Subcutaneous abdominal adipose tissue (tissue), 5 donors: ENCODE data around the gene WASHC3.
"Not testable (repeated sequence)": the region's sequence is repeated elsewhere in the genome, so short reads cannot be mapped to it uniquely, and the experiment has no call there.

ENCODE experiments used
- H3K27ac ChIP-seq: one replicate; pipeline ENCODE4 v1.7.0; 2013; ENCODE audit warnings: low read depth, mild to moderate bottlenecking, inconsistent platforms, low read length, moderate library complexity
- H3K27me3 ChIP-seq, 5 donors: one replicate each; pipeline ENCODE4 v1.7.0; 2013; ENCODE audit warnings: low read length in 5 of 5, inconsistent platforms in 1 of 5; ENCODE audit not compliant: control insufficient read depth in 5 of 5, insufficient read depth in 4 of 5
- H3K36me3 ChIP-seq, 5 donors: one replicate each; pipeline ENCODE4 v1.7.0; 2013; ENCODE audit warnings: low read length in 5 of 5; ENCODE audit not compliant: control insufficient read depth in 5 of 5, insufficient read depth in 5 of 5
- H3K4me1 ChIP-seq, 5 donors: one replicate each; pipeline ENCODE4 v1.7.0; 2013; ENCODE audit warnings: low read length in 5 of 5, mild to moderate bottlenecking in 3 of 5, moderate library complexity in 1 of 5; ENCODE audit not compliant: control insufficient read depth in 5 of 5, insufficient read depth in 5 of 5
- H3K4me3 ChIP-seq, 5 donors: one replicate each; pipeline ENCODE4 v1.7.0; 2013; ENCODE audit warnings: low read length in 5 of 5, low read depth in 1 of 5
- H3K9ac ChIP-seq, 5 donors: one replicate each; pipeline ENCODE4 v1.7.0; 2013; ENCODE audit warnings: low read length in 5 of 5, mild to moderate bottlenecking in 4 of 5, moderate library complexity in 3 of 5
- H3K9me3 ChIP-seq, 5 donors: one replicate each; pipeline ENCODE4 v1.7.0; 2013; ENCODE audit warnings: low read length in 5 of 5; ENCODE audit not compliant: control insufficient read depth in 5 of 5
- donor health status: healthy.
- donor health status: healthy.
- donor health status: healthy.
- donor health status: healthy.
- donor health status: healthy.

Gene WASHC3, protein sequence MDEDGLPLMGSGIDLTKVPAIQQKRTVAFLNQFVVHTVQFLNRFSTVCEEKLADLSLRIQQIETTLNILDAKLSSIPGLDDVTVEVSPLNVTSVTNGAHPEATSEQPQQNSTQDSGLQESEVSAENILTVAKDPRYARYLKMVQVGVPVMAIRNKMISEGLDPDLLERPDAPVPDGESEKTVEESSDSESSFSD

DNA sequence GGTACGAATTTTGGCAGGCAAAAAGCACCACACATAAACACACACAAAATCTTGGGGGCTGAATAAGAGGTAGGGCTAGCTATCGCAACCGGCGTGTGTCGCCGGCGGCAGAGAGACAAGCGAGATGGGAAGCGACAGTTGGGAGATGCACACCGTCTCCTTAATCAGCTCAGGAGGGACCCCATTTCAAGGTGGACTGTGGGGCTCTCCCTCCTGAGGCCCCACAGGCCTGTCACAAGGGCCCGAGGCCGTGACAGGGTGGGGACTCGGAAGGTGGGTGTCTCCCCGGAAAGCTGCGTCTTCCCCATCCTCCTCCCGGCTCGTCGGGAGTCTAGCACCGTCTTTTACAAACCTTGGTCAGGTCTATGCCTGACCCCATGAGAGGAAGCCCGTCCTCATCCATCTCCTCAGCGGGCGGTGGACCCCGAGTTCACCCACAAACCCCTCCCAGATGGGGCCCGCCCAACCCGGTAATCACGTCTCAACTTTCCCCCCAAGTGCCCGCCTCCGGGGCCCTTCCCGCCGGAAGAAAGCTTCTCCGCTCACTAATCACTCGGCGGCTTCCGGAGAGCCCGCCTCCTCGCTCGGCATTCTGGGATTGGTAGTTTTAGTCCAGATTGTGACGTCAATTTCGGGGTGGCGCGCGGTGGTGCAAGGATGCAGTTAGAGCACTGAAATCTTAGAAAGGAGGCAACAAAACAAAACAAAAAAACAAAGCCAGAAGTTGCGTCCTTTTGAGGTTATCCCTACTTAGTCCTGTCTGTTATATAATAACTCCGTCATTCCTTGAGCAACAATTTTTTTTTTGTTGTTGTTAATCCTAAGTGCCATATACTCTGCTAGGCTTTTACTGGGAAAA lies at the start of gene WASHC3:
WASHC3 (minus strand) TSS at position 432 of the 859 bp plus-strand sequence; CDS start at position 403, 29 bp downstream.
- H3K4me3 ChIP-seq, result peak within 1 kb of the TSS; percentile 89 to 99 (median 98)

DNA sequence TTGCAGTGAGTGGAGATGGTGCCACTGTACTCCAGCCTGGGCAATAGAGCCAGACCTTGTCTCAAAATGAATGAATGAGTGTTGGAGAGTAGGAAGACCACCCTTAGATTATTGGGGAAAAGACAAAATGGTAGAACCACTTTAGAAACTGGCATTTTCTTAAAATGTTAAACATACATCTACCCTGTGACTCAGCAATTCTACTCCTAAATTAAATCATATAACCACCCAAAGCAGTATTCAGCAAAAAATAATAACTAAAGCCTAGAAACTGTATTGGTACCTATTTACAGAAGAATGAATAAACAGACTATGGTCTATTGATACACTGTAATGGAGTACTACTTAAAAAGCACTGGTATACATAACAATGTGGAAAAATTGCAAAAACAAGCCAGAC lies 49.0 kb upstream of the WASHC3 start:
- Histone ChIP-seq H3K4me3 (no peak overlapping the region), H3K9me3 (no peaks in the 10 kb centered on the region), H3K9ac (no peak overlapping the region), H3K36me3 (peaks cover 29 to 54% (median 42%) of the 10 kb centered on the region in 5 donors), H3K4me1 (no peaks in the 10 kb centered on the region), H3K27ac (no peak overlapping the region), H3K27me3 (no peaks in the 10 kb centered on the region)

More for the DNA sequence above, at the start of gene WASHC3:
- H3K27me3 ChIP-seq, result no peaks in the 10 kb centered on the region
- H3K4me1 ChIP-seq, result peaks cover 0 to 13% (median 10%) of the 10 kb centered on the region in 5 donors
- peaks cover 0 to 8% (median 5%) of the 10 kb centered on the region in 5 donors for H3K36me3 ChIP-seq
- H3K9ac ChIP-seq, result peak within 1 kb of the TSS; percentile 85 to 96 (median 93)
- no peaks in the 10 kb centered on the region for H3K9me3 ChIP-seq
- H3K27ac ChIP-seq, result peak within 1 kb of the TSS; percentile 88

DNA sequence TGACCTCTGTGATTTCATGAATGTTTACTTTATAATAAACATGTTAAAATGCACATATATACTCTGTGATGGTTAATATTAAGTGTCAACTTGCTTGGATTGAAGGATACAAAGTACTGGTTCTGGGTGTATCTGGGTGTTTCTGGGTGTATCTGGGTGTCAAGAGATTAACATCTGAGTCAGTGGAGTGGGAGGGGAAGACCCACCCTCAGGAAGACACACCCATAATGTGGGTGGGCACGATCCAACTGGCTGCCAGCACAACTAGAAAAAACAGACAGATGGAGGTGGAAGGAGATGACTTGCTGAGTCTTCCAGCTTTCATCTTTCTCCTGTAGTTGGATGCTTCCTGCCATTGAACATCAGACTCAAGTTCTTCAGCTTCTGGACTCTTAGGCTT lies 46.2 kb upstream of the WASHC3 start:
- no peaks in the 10 kb centered on the region for H3K9me3 ChIP-seq
- no peak overlapping the region for H3K27ac ChIP-seq
- peaks cover 28 to 57% (median 40%) of the 10 kb centered on the region in 5 donors for H3K36me3 ChIP-seq
- H3K4me3 ChIP-seq, result no peak overlapping the region
- no peaks in the 10 kb centered on the region for H3K27me3 ChIP-seq
- H3K4me1 ChIP-seq, result no peaks in the 10 kb centered on the region
- H3K9ac ChIP-seq, result peak overlapping the region in 1 of 5 donors; percentile 11

DNA sequence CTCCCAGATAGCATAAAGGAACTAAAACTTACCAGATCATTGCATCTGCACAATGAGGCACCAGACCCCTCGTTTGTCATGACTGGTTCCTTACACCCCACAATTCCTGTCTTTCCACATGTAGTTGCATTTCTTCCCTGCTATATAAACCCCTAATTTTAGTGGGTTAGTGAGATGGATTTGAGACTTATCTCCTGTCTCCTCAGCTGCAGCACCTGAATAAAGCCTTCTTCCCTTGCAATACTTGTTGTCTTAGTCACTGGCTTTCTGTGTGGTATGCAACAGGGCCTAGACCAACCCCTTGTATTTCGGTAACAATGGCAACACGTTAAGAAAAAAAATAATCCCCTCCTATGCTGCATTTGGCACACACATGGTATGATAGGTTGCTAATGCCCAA lies 45.1 kb upstream of the WASHC3 start:
- H3K9ac ChIP-seq, result no peak overlapping the region

DNA sequence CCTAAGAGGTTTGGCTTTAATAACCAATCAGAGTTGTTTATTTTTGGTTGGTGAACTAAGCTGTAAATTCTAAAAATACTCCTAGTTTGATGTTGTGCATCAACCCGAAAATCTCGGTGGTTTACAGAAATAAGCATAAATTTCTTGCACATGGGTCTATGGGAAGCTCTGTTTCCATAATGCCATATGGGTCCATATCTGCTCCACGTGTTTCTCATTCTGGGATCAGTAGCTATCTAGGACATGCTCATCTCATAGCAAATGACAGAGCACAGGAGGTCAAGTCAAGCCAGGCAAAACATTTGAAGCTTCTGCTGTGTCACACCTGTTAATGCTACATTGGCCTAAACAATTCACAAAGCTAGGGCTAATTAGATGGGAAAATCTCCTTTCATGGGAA lies 35.1 kb upstream of the WASHC3 start:
- no peaks in the 10 kb centered on the region for H3K4me1 ChIP-seq
- no peak overlapping the region for H3K27ac ChIP-seq
- no peak overlapping the region for H3K4me3 ChIP-seq
- H3K9ac ChIP-seq, result peak overlapping the region in 1 of 5 donors; percentile 24
- peaks cover 18 to 22% (median 22%) of the 10 kb centered on the region in 5 donors for H3K36me3 ChIP-seq
- no peaks in the 10 kb centered on the region for H3K9me3 ChIP-seq
- H3K27me3 ChIP-seq, result no peaks in the 10 kb centered on the region

More for the DNA sequence above, 45.1 kb upstream of the WASHC3 start:
- Histone ChIP-seq H3K9me3 (no peaks in the 10 kb centered on the region), H3K27ac (no peak overlapping the region), H3K27me3 (no peaks in the 10 kb centered on the region), H3K4me3 (no peak overlapping the region), H3K36me3 (peaks cover 28 to 56% (median 40%) of the 10 kb centered on the region in 5 donors), H3K4me1 (no peaks in the 10 kb centered on the region)

DNA sequence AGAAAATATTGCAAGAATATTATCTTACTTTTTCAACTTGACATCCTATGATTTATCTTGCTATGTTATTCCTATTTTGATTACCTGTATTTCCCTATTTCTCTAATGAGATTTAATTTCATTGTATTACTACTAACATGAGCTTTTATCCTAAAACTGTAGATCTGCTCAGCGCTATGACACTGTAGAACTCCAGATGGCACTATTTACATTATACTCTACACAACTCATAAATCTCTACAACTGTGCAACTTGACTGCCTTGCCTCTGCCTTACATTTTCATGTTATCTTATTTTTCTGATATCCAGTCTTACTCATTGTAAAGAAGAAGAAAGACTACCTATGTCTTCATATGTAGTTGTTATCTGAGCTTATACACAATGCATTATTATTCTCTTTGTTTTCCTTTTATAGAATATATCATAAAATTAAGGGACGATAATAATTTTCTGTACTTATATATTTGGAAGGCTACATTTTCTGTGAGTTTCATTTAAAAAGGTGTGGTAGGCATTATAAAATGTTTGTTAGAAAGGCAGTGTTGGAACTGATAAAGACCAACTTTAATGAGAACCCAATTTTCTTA lies 34.0 kb upstream of the WASHC3 start:
- Histone ChIP-seq H3K27ac (no peak overlapping the region), H3K36me3 (peaks cover 18 to 22% (median 22%) of the 10 kb centered on the region in 5 donors), H3K27me3 (no peaks in the 10 kb centered on the region)

DNA sequence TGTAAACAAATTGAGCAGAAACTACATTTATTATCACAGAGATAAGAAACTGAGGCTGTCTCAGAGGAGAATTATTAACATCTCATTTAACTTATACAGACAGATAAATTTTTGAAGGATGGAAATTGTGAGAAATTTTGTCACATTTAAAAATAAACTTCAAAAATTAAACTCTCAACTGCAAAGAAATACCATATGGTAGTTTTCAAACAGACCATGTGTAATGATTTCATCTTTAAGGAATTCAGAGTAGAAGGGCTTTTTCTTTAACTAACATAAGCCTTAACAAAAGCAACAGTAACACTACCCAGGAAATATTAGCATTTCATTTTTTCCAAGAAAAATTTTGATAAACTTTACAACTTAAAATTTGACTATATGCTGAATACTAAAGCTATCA lies 31.5 kb upstream of the WASHC3 start:
- no peak overlapping the region for H3K9ac ChIP-seq
- no peaks in the 10 kb centered on the region for H3K9me3 ChIP-seq
- H3K27ac ChIP-seq, result no peak overlapping the region
- H3K4me3 ChIP-seq, result no peak overlapping the region
- H3K36me3 ChIP-seq, result peaks cover 8 to 13% (median 8%) of the 10 kb centered on the region in 5 donors
- no peaks in the 10 kb centered on the region for H3K27me3 ChIP-seq
- no peaks in the 10 kb centered on the region for H3K4me1 ChIP-seq

More for the DNA sequence above, 34.0 kb upstream of the WASHC3 start:
- H3K9ac ChIP-seq, result no peak overlapping the region
- no peaks in the 10 kb centered on the region for H3K9me3 ChIP-seq
- H3K4me3 ChIP-seq, result no peak overlapping the region
- H3K4me1 ChIP-seq, result no peaks in the 10 kb centered on the region

DNA sequence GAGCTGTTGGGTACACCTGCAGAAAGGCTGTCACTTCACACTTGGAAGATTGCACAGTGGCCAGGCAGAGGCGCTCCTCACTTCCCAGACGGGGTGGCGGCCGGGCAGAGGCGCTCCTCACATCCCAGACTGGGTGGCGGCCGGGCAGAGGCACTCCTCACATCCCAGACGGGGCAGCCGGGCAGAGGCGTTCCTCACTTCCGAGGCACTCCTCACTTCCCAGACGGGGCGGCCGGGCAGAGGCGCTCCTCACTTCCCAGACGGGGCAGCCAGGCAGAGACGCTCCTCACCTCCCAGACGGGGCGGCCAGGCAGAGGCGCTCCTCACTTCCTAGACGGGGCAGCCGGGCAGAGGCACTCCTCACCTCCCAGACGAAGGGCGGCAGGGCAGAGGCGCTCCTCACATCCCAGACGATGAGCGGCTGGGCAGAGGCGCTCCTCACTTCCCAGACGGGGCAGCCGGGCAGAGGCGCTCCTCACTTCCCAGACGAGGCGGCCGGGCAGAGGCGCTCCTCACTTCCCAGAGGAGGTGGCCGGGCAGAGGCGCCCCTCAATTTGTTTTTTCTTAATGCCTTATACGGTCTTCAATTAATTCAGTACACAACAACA lies 27.5 kb upstream of the WASHC3 start:
- H3K27ac ChIP-seq, H3K4me1 ChIP-seq, H3K4me3 ChIP-seq, H3K9me3 ChIP-seq, H3K9ac ChIP-seq, H3K27me3 ChIP-seq: not testable (repeated sequence)
- H3K36me3 ChIP-seq, result peaks cover 0 to 15% (median 8%) of the 10 kb centered on the region in 5 donors

DNA sequence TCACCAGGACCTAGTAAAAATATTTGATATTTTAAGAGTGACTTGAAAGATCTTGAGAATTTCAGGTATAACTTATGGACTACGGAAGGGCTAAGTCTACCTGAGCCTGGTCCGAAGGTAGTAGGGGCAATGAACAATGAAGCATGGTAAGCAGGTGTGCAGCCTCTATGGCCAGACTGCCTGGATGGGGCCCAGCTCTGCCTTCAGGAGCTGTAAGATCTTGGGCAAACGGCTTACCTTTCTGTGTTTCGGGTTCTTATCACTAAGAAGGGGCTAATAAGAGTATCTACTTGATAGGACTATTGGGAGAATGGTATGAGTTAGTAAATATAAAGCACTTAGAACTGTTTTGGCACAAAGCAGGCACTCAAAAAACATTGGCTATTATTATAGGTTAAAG lies 19.1 kb upstream of the WASHC3 start:
- Histone ChIP-seq H3K27ac (no peak overlapping the region), H3K9me3 (no peaks in the 10 kb centered on the region), H3K27me3 (no peaks in the 10 kb centered on the region), H3K4me1 (no peaks in the 10 kb centered on the region), H3K4me3 (no peak overlapping the region), H3K9ac (no peak overlapping the region), H3K36me3 (peaks cover 26 to 71% (median 37%) of the 10 kb centered on the region in 5 donors)
